ENCODE measurements around the gene MED20.

DNA sequence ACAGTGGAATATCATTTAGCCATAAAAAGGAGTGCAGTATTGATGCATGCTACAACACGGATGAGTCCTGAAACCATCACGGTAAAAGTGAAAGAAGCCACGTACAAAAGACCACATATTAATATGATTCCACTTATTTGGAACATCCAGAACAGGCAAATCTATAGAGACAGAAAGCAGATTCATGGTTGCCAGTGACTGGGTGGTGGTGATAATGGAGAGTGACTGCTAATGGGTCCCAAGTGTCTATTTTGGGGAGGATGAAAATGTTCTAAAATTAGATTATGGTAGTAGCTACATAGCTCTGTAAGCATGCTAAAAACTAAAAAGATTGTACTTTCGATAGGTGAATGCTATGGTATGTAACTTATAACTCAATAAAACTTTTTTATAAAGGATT, 39.1 kb upstream of the MED20 start:
- TF ChIP-seq, protein P1, sequence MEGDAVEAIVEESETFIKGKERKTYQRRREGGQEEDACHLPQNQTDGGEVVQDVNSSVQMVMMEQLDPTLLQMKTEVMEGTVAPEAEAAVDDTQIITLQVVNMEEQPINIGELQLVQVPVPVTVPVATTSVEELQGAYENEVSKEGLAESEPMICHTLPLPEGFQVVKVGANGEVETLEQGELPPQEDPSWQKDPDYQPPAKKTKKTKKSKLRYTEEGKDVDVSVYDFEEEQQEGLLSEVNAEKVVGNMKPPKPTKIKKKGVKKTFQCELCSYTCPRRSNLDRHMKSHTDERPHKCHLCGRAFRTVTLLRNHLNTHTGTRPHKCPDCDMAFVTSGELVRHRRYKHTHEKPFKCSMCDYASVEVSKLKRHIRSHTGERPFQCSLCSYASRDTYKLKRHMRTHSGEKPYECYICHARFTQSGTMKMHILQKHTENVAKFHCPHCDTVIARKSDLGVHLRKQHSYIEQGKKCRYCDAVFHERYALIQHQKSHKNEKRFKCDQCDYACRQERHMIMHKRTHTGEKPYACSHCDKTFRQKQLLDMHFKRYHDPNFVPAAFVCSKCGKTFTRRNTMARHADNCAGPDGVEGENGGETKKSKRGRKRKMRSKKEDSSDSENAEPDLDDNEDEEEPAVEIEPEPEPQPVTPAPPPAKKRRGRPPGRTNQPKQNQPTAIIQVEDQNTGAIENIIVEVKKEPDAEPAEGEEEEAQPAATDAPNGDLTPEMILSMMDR (IDR thresholded peaks at IDR 0.05): no peak
- TF ChIP-seq POLR2A (IDR thresholded peaks at IDR 0.05): no peak
- TF ChIP-seq POLR2AphosphoS5 (IDR thresholded peaks at IDR 0.05): no peak

Data from stomach (tissue), 4 donors.